Activated gamma-delta T cell treated with anti-CD3 and anti-CD28 coated beads, Interleukin-2, amount 50 U/mL, for 16 hours (primary cell): ENCODE measurements around the gene SYNGR4.
A peak's percentile ranks its signal among the peaks of the same experiment; 100 is the strongest.
"Not testable (repeated sequence)": the region's sequence is repeated elsewhere in the genome, so short reads cannot be mapped to it uniquely, and the experiment has no call there.

Experiments
- DNase-seq: peaks from one replicate; pipeline ENCODE4 v3.0.0-alpha.2; 2020; ENCODE audit warnings: low read depth

SYNGR4 gene

DNA sequence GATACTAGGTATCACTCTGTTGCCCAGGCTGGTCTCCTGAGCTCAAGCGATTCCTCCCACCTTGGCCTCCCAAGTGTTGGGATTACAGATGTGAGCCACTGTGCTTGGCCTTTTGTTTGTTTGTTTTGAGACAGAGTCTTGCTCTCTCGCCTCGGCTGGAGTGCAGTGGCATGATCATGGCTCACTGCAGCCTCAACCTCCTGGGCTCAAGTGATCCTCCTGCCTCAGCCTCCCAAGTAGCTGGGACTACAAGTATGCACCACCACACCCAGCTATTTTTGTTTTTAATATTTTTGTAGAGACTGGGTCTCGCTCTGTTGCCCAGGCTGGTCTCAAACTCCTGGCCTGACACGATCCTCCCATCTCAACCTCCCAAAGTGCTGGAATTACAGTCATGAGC, 7.6 kb downstream of the SYNGR4 start:
- DNase-seq: not testable (repeated sequence)

- no peak for DNase-seq
Measured at GRCh38 chr19:48372904-48373303, 8.7 kb downstream of the SYNGR4 start.

DNA sequence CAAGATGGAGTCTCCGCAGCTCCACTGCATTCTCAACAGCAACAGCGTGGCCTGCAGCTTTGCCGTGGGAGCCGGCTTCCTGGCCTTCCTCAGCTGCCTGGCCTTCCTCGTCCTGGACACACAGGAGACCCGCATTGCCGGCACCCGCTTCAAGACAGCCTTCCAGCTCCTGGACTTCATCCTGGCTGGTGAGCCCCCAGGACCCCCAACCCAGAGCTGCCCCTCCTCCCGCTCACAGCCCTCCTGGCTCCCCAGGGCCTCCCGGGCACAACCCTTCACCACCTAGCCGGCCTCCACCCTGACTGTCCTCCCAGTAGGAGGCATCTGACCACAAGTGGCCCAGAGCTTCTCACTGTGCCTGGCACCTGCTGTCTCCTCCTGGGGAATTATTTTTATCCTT, 9.4 kb downstream of the SYNGR4 start:
- DNase-seq: no peak

- DNase-seq: no peak
Measured at GRCh38 chr19:48378194-48378570, 14.0 kb downstream of the SYNGR4 start.

GRCh38 chr19:48379058-48379457, 14.9 kb downstream of the SYNGR4 start:
- DNase-seq: no peak

DNA sequence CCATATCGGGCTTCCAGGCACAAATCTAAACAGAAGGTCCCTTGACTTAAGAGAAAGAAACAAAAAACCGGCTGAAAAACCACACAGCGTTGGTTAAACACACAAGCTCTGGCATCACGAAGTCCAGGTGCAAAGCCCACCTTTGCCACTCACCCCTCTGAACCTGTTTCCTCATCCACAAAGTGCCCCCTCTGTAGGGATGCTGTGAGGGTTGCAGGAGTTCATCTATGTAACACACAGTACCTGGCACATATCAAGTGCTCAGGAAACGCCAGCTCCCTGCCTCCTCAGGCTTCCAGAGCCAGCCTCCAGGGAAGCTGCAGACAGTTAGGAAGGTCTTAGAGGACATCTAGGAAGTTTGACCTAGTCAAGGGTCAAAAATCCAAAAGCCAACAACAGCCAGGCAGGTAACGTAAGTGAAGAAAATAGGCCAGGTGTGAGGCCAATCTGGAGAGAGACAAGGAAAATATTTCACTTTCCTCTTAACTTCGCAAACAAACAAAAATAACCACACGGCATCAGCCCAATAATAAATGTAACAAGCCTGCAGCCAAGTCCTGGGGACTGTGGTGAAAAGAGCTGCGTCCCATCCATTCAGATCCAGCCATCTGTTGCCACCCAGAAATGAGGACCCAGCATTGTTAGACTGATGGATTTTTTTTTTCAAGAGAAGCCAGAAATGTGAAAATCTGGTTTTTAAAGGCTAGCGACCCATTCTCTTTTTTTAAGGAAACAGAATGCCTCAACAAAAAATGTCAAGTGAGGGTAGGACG, 17.2 kb downstream of the SYNGR4 start:
- no peak for DNase-seq

- no peak for DNase-seq
Measured at GRCh38 chr19:48382286-48382685, 18.1 kb downstream of the SYNGR4 start.

- no peak for DNase-seq
Measured at GRCh38 chr19:48385461-48386087, 21.4 kb downstream of the SYNGR4 start.

DNA sequence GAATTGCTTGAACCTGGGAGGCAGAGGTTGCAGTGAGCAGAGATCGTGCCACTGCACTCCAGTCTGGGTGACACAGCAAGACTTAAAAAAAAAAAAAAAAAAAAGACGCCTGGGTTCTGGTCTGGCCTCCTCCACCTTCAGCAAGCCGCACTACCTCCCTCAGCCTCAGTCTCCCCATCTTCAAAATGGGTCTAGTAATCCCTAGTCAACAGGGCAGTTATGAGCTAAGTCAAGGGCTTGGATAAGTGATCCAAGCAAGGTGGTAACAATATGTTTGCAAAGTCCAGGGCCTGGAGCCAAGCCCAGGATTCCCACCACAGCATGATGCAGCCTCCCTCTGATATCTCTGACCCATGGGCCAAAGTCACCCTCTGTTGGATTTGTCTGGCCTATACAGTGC, 22.8 kb downstream of the SYNGR4 start:
- no peak for DNase-seq

GRCh38 chr19:48390188-48391099, 26.3 kb downstream of the SYNGR4 start:
- peak; percentile 41 for DNase-seq

DNA sequence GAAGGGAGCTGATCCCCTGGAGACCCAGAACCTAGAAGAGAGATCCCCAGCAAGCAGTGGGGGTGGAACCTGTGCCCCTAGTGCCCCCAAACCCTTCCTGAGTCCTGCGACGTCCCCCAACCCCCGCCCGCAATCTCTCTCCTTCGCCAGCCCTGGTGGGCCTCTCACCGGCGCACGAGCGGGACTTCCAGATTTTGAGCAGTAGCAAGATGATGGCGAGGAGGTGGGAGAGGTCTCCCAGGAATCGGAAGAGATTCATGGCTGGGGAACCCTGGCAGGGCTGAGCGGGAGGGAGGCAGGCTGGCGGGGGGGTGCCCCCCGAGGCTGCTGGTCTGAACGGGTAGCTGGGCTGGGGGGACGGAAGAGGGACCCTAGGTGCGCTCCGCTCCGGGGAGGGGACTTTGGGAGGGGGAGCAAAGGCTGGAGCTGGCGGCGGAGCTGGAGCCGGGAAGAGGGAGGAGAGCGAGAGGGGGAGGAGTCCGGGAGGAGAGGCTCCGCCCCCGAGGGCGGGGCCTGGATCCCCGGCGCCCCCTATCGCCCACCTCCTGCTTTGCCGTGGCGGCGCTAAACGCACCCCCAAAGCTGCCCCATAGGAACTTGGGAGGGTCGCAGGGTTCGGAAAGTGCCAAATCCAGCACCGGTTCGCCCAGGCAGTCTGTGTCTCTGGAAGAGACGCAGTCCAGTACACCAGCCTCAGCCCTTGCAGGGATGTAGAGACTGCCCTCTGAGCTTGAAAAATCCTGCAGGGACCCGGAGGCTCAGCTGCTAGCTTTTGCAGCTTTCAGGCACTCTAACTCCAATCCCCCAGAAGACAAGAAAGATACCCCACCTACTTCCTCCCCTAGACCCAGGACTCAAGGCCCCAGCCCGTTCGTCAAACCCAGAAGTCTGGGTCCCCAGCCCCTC, 27.2 kb downstream of the SYNGR4 start, which contains the start of gene KDELR1:
TSS of gene KDELR1 (minus strand) at position 452 of the 906 bp plus-strand sequence. CDS start at position 259, 193 bp downstream.
- peak; percentile 63 for DNase-seq

DNA sequence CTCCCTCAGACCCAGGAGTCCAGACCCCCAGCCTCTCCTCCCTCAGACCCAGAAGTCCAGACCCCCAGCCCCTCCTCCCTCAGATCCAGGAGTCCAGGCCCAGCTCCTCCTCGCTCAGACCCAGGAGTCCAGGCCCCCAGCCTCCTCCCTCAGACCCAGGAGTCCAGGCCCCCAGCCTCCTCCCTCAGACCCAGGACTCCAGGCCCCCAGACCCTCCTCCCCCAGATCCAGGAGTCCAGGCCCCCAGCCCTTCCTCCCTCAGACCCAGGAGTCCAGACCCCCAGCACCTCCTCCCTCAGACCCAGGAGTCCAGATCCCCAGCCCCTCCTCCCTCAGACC, 27.8 kb downstream of the SYNGR4 start:
- not testable (repeated sequence) for DNase-seq

- DNase-seq: no peak
Measured at GRCh38 chr19:48392860-48393558, 28.8 kb downstream of the SYNGR4 start.

GRCh38 chr19:48393559-48394330, 29.6 kb downstream of the SYNGR4 start, which contains the start of gene GRIN2D:
TSS of gene GRIN2D (plus strand) at chr19:48393668. CDS start at chr19:48398393, 4,725 bp downstream.
- no peak for DNase-seq

DNA sequence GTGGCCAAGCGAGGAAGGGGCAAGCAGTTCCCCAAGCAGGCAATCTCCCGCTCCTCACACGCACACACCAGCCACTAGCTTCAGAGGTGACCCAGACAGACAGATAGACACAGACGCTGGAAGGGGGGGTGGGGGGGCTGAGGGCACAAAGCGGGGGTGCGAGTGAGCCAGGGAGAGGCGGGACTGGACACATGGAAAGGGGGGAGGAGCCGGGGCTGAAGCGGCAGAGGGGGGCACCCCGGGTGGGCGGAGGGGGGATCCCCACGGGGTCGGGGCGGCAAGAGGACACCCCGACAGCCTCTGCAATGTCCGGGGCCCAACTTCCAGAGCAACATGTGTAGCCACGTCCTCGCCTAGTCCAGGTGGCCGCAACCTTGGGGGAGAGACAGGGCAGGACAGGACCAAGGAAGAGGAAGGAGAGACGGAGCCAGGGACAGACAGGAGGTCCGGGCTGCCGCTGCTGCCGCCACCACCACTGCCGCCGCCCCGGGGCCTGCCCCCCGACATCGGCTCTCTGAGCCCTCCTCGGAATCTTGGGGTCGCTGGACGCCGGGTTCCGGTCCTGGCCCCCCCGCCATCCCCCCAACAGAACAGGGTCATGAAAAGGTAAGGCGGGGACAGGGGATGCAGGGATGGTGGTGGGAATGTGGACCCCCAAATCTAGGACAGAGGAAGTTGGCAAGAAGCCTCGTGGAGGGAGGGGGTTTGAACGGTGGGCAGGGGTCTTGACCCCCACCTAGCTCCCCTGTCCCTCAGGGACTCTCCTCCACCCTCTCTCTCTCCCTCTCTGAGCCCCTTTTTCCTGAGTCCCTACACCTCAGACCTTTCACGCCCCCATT, 30.4 kb downstream of the SYNGR4 start:
- no peak for DNase-seq

- no peak for DNase-seq
Measured at GRCh38 chr19:48395170-48395455, 30.9 kb downstream of the SYNGR4 start.

GRCh38 chr19:48395499-48395898, 31.3 kb downstream of the SYNGR4 start:
- no peak for DNase-seq

- no peak for DNase-seq
Measured at GRCh38 chr19:48396016-48396823, 32.1 kb downstream of the SYNGR4 start.

DNA sequence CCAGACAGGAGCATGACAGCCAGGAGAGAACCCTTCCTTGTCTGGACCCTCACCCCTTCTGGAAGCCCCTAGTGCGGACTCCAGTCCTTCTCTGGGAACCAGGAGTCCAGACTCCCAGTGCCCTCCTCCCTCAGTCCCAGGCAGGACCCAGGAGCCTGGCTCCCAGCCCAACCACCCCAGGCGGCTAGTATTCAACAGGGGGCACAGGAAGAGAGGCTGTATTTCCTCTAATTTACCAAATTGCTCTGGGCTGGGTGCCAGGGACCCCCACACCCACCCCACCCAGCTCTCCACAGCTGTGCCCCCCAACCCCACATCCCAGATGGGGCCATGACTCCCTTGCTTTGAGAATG, 32.6 kb downstream of the SYNGR4 start:
- no peak for DNase-seq
